GM12878 (cell line): Measurements from ENCODE around the gene IL17RA.

Experiments
- EP300 ChIP-seq, 2 experiments: fragments of 150-350 bp in 1 of 2; IDR thresholded peaks; 2 replicates each; pipeline ENCODE4 v1.6.1; 2011 to 2012; ENCODE audit warnings: low read depth in 2 of 2, low read length in 2 of 2, borderline replicate concordance in 1 of 2, improper control_type of control experiment in 1 of 2, inconsistent platforms in 1 of 2; ENCODE audit not compliant: control insufficient read depth in 1 of 2
- RFX5 ChIP-seq: IDR thresholded peaks from 2 replicates; pipeline ENCODE4 v1.6.1; 2011; ENCODE audit warnings: low read depth, low read length, improper control_type of control experiment
- TF ChIP-seq, protein P1 (sequence below), 3 experiments: IDR thresholded peaks in 2 of 3; conservative IDR thresholded peaks in 1 of 3; 2 replicates each; pipeline ENCODE4 v1.5.1; 2011; ENCODE audit warnings: low read depth in 3 of 3, low read length in 3 of 3, mild to moderate bottlenecking in 3 of 3, control low read depth in 2 of 3, moderate library complexity in 2 of 3, inconsistent platforms in 1 of 3, mixed read lengths in 1 of 3; ENCODE audit not compliant: control insufficient read depth in 2 of 3, insufficient read depth in 1 of 3; ENCODE audit errors: extremely low read depth in 1 of 3

GRCh38 chr22:17097701-17098100 is 12.9 kb downstream of the IL17RA start:
- TF ChIP-seq RFX5 (no peak), EP300 (IDR thresholded peaks at IDR 0.05; ENCODE audit: borderline replicate concordance in 1 of 2, control insufficient read depth in 1 of 2, low read depth in 2 of 2, low read length in 2 of 2) (no peak)
- TF ChIP-seq, protein P1, sequence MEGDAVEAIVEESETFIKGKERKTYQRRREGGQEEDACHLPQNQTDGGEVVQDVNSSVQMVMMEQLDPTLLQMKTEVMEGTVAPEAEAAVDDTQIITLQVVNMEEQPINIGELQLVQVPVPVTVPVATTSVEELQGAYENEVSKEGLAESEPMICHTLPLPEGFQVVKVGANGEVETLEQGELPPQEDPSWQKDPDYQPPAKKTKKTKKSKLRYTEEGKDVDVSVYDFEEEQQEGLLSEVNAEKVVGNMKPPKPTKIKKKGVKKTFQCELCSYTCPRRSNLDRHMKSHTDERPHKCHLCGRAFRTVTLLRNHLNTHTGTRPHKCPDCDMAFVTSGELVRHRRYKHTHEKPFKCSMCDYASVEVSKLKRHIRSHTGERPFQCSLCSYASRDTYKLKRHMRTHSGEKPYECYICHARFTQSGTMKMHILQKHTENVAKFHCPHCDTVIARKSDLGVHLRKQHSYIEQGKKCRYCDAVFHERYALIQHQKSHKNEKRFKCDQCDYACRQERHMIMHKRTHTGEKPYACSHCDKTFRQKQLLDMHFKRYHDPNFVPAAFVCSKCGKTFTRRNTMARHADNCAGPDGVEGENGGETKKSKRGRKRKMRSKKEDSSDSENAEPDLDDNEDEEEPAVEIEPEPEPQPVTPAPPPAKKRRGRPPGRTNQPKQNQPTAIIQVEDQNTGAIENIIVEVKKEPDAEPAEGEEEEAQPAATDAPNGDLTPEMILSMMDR (IDR thresholded peaks at IDR 0.05 in 2 of 3, conservative IDR thresholded peaks at IDR 0.05 in 1 of 3; ENCODE audit: control insufficient read depth in 2 of 3, extremely low read depth in 1 of 3, insufficient read depth in 1 of 3, low read depth in 3 of 3, low read length in 3 of 3) = no peak
